Gastrocnemius medialis (tissue), 4 donors: ENCODE results near the gene RGP1.

Experiments
- CTCF ChIP-seq, 5 experiments: fragments of 450-650 bp in 3 of 5; fragments of 200-600 bp in 2 of 5; sonication (generic) in 2 of 5; IDR thresholded peaks in 4 of 5; conservative IDR thresholded peaks in 1 of 5; 1 replicate in 4 of 5; 2 replicates in 1 of 5; pipeline ENCODE4 v1.5.1; 2016 to 2019; ENCODE audit warnings: antibody characterized with exemption in 5 of 5, mild to moderate bottlenecking in 3 of 5, moderate library complexity in 3 of 5
- POLR2A ChIP-seq, 2 donors: fragments of 450-650 bp; IDR thresholded peaks; one replicate each; pipeline ENCODE4 v1.6.1; 2017; ENCODE audit warnings: antibody characterized with exemption in 2 of 2, mild to moderate bottlenecking in 2 of 2, moderate library complexity in 2 of 2

- TF ChIP-seq CTCF (IDR thresholded peaks at IDR 0.05 in 4 of 5, conservative IDR thresholded peaks at IDR 0.05 in 1 of 5) = no peak
- no peak for TF ChIP-seq POLR2A (IDR thresholded peaks at IDR 0.05)
These were observed 4.4 kb downstream of the RGP1 start for GRCh38 chr9:35753466-35753865.
